H1 (cell line): ENCODE results near the gene CLPTM1L. TPM values are rescaled to one million over a fixed set of nuclear protein-coding genes. Genes with fewer than 3 reads are reported as not detected.

Experiments
- CHD7 ChIP-seq: fragments of 300-600 bp; sonication (generic); IDR thresholded peaks from 2 replicates; pipeline ENCODE4 v1.7.1; 2012; ENCODE audit warnings: low read length, moderate library complexity, mild to moderate bottlenecking, inconsistent platforms; ENCODE audit not compliant: insufficient replicate concordance
- JUND ChIP-seq: IDR thresholded peaks from 2 replicates; pipeline ENCODE4 v1.6.1; 2011; ENCODE audit warnings: mild to moderate bottlenecking, improper control_type of control experiment, low read length
- POLR2AphosphoS5 ChIP-seq: IDR thresholded peaks from 2 replicates; pipeline ENCODE4 v1.6.1; 2011; ENCODE audit warnings: low read depth, low read length
- TEAD4 ChIP-seq: IDR thresholded peaks from 2 replicates; pipeline ENCODE4 v1.6.1; 2012; ENCODE audit warnings: low read depth, low read length, inconsistent platforms, mixed read lengths
- ZNF274 ChIP-seq: IDR thresholded peaks from 2 replicates; pipeline ENCODE4 v1.7.0; 2012; ENCODE audit warnings: low read length, borderline replicate concordance; ENCODE audit errors: extremely low read depth
- polyA plus RNA-seq, 7 experiments: library from polyadenylated mRNA; depleted of rRNA in 3 of 7; stranded (reverse) in 5 of 7; unstranded in 2 of 7; fragments of >200 nt in 5 of 7; fragments of 200-250 nt in 2 of 7; gene quantifications; 1 replicate in 5 of 7; 2 replicates in 1 of 7; 4 replicates in 1 of 7; pipeline versions ENCODE4 v1.2.1 to v1.2.3, GENCODE V29; 2011 to 2013; ENCODE audit warnings: missing spikeins in 2 of 7, mixed read lengths in 2 of 7
- total RNA-seq: library from RNA; stranded (reverse); fragmentation: NEBNext Ultra II Directional; extraction: Animal tissue kit (Norgen Biotek cat#: 25700); gene quantifications from 2 replicates; pipeline ENCODE4 v1.2.1, GENCODE V29; 2021

Gene CLPTM1L
- total and polyA plus RNA-seq, 2 of the 8 experiments (the other 6 are each of a cell fraction or from before 2014, with no cell fraction given): 102 to 119 TPM

GRCh38 chr5:1278216-1278615 is 66.7 kb downstream of the CLPTM1L start (continued):
- TF ChIP-seq CHD7 (no peak), TEAD4 (no peak), POLR2AphosphoS5 (no peak), JUND (no peak), ZNF274 (no peak)
- TF ChIP-seq, all 59 proteins: peak for 0
